GM19467 (cell line): ENCODE data around the gene FAM3B.

Source experiments
- ATAC-seq: cut with Tn5 transposase; IDR thresholded peaks from one replicate; pipeline ENCODE4 v1.9.1; 2021; ENCODE audit warnings: mild to moderate bottlenecking, moderate library complexity; ENCODE audit not compliant: unreplicated experiment

FAM3B gene

DNA sequence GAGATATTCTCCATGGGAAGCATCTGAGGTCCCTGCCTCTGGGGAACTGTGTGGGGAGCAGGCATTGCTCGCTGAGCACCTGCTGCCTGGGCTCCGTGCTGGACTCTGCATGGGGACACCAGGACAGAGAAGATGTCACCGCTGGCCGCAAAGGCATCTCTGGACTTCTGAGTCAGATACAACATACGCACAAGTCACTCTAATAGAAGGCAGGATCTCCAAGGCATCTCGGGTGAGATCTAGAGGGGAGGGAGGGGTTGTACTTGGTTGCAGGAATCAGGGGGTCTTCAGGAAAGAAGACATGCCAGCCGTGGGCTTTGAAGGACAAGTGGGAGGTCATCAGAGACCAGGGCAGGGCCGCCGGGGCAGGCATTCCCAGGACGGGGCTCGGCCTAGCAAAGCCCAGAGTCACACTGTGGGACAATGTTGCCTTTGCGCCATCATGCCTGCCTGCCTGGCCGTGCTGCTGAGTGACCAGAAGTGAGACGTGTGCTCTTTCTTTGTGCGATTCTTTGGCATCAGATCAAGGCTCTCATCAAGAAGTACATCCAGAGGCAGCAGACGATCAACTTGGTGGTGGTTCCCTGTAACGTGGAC is 73.5 kb downstream of the FAM3B start:
- no peak for ATAC-seq

DNA sequence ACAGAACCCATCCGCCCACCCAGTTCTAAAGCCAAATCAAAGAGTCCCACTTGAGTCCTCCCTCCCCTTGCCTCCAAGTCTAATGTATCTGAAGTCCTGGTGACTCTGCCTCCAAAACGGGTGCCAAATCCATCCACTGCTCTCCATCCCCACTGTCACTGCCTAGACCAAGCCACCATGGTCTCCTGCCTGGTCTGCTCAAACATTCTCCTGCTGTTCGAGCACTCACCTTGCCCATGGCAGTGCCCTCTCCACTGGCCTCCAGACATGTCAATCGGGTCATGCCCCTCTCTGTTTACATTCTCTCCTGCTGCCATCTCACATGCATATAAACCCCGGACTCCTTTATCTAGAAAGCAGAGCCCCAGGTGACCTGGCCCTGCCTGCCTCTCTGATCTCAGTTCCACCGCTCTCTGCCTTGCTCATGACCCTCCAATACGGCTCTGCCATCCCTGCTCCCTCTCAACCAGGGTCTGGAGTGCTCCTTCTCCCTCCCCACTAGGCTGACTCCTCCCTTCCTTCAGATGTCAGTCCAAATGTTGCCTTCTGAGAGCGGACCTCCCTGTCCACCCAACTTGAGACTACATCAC is 77.4 kb downstream of the FAM3B start:
- no peak for ATAC-seq

DNA sequence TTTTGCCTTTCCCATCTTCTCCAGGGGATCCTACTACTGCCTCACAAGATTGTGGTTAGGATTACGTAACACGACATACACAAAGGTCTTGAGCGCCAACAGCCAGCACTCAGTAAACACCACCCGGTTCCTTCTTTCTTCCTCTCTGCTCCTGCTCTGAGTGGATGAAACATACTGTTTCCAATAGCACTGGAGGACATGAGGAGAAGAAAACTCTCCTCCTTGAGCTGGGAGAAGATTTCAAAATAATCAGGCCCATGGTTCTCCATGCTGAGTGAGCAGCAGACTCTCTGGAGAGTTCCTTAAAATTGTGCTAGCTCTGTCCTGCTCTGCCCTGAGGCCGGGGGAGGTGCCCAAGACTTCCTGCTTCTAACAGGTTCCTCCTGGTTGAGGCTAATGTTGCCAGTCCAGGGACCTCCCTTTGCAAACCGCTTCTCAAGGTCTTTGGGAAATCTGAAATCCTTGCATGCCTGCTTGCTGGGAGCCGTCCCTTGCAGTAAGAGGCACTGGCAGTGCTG is 80.0 kb downstream of the FAM3B start:
- no peak for ATAC-seq

DNA sequence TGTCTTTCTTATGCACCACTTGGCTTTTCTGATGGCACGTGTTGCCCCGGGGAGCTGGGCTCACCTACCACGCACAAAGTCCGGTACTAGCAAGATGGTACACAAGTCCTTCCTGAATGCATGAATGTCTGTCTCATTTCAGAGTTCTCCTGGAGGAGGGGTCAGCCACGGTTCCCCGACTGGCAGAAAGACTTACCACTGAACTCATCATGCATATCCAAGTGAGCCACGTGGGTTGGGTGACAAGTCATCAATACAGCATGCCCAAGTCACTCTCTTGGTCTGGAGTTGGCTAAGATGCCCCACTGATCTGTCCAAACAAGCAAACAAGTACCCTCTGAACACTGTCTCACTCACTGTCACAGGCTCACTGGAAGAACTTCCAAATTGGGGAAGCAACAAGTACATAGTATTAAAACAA is 80.9 kb downstream of the FAM3B start:
- ATAC-seq, result no peak

DNA sequence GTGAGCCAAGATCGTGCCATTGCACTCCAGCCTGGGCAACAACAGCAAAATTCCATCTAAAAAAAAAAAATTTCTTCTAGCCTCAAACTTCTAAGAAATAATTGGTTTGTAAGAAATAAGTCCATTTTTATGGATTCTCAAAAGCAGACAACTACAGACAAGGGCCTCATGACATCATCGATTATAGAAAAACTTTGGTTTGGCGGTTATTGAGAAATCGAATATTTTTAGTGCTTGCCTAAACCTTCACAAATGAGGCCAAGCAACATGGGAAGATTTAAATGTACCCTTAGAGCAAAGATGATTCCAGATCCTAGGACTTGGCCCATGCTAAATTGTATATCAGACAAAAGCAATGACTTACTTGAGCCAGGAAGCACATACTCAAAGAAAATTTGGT is 81.7 kb downstream of the FAM3B start:
- ATAC-seq, result no peak

DNA sequence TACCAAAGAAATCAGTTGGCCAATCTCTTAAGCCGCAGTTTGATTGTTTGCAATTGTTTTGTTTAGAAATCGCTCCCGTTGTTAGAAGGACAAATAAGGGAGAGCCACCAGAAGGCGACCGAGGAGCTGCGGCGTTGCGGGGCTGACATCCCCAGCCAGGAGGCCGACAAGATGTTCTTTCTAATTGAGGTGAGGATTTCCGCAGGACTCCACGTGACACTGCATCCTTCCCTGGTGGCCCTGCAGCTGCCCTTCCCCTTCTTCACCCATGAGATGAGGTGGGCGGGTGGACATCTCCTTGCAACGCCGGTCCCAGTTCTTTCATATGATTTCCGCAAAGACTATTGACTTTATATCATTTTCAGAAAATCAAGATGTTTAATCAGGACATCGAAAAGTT is 82.2 kb downstream of the FAM3B start:
- no peak for ATAC-seq

DNA sequence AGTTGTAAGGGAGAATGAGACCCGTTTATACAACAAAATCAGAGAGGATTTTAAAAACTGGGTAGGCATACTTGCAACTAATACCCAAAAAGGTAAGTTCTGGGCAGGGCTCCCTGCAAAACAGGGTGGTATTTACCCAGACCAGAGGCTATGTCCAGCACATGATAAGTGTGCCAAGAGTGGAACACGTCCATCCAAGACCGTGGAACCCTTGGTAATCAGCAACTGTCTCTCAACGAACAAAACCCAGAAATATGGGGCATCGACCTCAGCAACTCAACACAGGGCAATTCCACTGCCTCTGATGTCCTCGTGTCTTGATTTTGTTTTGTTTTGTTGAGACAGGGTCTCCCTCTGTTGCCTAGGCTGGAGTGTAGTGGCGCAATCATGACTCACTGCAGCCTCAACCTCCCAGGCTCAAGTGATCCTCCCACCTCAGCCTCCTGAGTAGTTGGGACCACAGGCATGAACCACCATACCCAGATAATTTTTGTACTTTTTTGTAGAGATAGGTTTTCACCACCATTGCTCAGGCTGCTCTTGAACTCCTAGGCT is 82.7 kb downstream of the FAM3B start:
- no peak for ATAC-seq

DNA sequence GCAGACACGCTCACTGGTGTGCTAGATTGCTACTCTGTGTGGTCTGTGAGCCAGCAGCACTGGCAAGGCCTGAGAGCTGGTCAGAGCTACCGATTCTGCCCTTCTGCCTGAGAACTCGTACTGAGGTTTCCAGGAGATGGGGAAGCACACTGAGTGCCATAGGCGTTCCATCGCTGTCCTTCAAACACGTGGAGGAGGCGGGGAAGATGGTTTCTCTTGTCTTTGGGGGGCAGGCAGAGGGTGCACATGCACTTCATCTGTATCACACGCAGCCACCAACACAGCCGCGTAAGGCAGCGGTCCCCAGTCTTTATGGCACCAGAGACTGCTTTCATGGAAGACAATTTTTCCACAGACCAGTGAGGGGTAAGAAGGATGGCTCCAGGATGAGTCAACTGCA is 85.6 kb downstream of the FAM3B start:
- ATAC-seq, result no peak

DNA sequence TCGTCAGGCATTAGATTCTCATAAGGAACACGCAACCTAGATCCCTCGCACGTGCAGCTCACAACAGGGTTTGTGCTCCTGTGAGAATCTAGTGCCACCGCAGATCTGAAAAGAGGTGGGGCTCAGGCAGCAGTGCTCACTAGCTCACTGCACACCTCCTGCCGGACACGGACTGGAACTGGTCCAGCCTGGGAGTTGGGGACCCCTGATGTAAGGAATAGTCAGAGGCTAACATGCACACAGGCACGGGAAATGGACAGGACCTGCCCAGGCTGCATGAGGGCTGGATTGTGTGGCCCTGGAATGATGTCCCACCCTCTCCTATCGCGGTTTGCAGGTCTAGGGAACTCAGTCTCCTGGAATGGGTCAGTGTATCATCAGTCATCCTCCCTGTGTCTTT is 86.2 kb downstream of the FAM3B start:
- no peak for ATAC-seq

DNA sequence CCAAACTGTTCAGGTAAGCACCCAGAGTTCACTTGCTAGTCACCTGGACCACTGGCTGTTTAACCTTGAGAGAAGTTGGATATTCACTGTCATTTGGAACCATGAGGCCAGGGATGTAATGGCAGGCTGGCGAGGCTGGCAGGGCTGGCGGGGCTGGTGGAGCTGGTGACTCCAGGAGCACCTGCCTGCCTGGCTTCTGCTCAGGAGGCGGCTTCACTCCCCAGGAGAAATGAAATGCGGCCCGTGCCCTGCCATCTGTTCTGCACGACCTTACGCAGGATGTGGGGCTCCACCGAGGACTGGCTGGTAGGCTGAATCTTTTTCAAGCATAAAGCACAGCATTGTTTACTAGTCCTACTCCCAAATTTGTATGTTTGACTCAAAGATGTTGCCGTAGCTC is 86.7 kb downstream of the FAM3B start:
- ATAC-seq, result no peak

DNA sequence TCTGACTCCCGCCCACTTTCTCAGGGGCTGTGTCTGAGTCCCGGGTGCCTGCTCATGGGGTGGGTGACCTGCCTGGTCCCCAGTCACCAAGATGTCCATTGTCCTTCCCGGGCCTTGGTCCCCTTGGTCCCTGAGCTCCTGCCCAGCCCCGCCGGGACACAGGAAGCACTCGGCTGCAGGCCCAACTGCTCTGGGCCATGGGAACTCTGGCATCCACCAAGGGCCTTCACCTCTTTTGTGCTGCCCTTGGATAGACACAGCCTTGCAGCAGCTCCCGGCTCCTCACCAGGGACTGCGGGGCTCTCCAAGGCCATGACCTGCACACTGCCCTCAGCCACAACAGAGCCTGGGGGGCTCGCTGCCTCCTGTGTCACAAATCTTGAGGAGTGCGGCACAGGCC is 87.4 kb downstream of the FAM3B start:
- ATAC-seq, result no peak

DNA sequence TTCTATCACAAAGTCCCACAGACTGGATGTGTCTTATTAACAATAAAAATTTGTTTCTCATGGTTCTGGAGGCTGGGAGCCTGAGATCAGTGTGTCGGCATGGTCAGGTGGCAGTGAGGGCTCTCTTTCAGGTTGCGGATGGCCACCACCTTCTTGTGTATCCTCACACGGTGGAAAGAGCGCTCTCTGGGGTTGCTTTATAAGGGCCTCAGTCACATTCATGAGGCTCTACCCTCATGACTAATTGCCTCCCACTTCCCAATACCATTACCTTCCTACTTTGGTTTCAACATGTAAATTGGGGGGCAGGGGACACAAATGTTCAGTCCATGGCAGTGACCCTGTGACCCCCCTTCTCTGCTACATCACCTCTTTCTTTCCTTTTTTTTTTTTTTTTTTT is 88.7 kb downstream of the FAM3B start:
- no peak for ATAC-seq

DNA sequence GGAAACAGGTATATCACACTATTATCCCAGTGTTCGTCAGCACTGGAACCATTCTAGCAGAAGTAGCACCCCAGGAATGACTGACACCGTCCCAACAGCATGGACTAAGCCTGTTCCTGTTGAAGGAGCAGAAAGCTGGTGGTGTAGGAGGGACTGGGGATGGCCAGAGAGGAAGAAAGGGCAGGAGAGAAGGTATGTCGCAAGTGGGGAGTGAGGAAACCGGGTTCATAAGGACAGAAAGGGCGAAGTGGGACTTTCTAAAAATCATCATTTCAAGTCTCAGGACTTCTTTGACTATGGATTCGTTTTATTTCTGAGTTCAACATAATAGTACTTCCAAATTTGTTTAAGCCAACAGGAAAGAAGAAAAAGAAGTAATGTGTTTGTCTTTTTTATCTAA is 89.7 kb downstream of the FAM3B start:
- no peak for ATAC-seq
